Natural killer cell (primary cell): Measurements from ENCODE around the gene ALOXE3. TPM values are rescaled to one million over a fixed set of nuclear protein-coding genes. Genes with fewer than 3 reads are reported as not detected.

ENCODE experiments used
- ATAC-seq, 3 donors: fragments of 150-1000 bp in 2 of 3; fragments of 200-7000 bp in 1 of 3; cut with Tn5 transposase; 1 replicate in 1 of 3; 2 replicates in 2 of 3; pipeline ENCODE4 v1.10.0; 2021; ENCODE audit warnings: mild to moderate bottlenecking in 2 of 3, moderate library complexity in 2 of 3
- DNase-seq, 2 donors: peaks; one replicate each; pipeline versions ENCODE4 v3.0.0 to v3.0.0-alpha.2; 2013 to 2021; ENCODE audit warnings: mixed read lengths in 1 of 2
- H3K27ac ChIP-seq: one replicate; pipeline ENCODE4 v1.5.1; 2013; ENCODE audit warnings: mild to moderate bottlenecking, low read length
- H3K27me3 ChIP-seq: one replicate; pipeline ENCODE4 v1.6.1; 2013; ENCODE audit warnings: low read length; ENCODE audit not compliant: control insufficient read depth, insufficient read depth
- H3K36me3 ChIP-seq: one replicate; pipeline ENCODE4 v1.6.1; 2013; ENCODE audit warnings: low read length; ENCODE audit not compliant: control insufficient read depth, insufficient read depth
- H3K4me1 ChIP-seq: one replicate; pipeline ENCODE4 v1.6.1; 2013; ENCODE audit warnings: low read length; ENCODE audit not compliant: control insufficient read depth, insufficient read depth
- H3K4me3 ChIP-seq: one replicate; pipeline ENCODE4 v1.5.1; 2013; ENCODE audit warnings: low read length
- H3K9me3 ChIP-seq: one replicate; pipeline ENCODE4 v1.6.1; 2013; ENCODE audit warnings: low read length; ENCODE audit not compliant: control insufficient read depth, insufficient read depth
- H3K27ac Mint-ChIP-seq, 2 donors: one replicate each; pipeline ENCODE4 v1.8.0; 2022; ENCODE audit warnings: mild to moderate bottlenecking in 2 of 2, mixed read lengths in 2 of 2, moderate library complexity in 1 of 2
- H3K27me3 Mint-ChIP-seq, 2 donors: one replicate each; pipeline ENCODE4 v1.8.0; 2022; ENCODE audit warnings: low read depth in 2 of 2, mixed read lengths in 2 of 2
- H3K36me3 Mint-ChIP-seq: one replicate; pipeline ENCODE4 v1.8.0; 2022; ENCODE audit warnings: mixed read lengths
- H3K4me1 Mint-ChIP-seq, 2 donors: one replicate each; pipeline ENCODE4 v1.8.0; 2022; ENCODE audit warnings: mixed read lengths in 2 of 2
- H3K4me3 Mint-ChIP-seq: one replicate; pipeline ENCODE4 v1.8.0; 2022; ENCODE audit warnings: mild to moderate bottlenecking, moderate library complexity, mixed read lengths
- H3K9me3 Mint-ChIP-seq, 2 donors: one replicate each; pipeline ENCODE4 v1.8.0; 2022; ENCODE audit warnings: mixed read lengths in 2 of 2
- WGBS: methylation state at CpG from one replicate; pipeline ENCODE4 v1.1.7; 2013; ENCODE audit warnings: missing lambda C conversion rate; ENCODE audit not compliant: insufficient coverage; 5-methylcytosine and 5-hydroxymethylcytosine counted together
- intact Hi-C: fragments of 100-400 bp; cut with micrococcal nuclease; formaldehyde crosslinking; loops from one replicate; pipeline ENCODE4 v1.14.2; 2022
- total RNA-seq, 4 donors: library from RNA; stranded (reverse); fragments of 120-200 nt in 1 of 4; gene quantifications; one replicate each; pipeline versions ENCODE4 v1.2.3 to v1.2.4, GENCODE V29; 2013 to 2022
- TF ChIP-seq, protein P1 (sequence below): fragments of 200-600 bp; IDR thresholded peaks from one replicate; pipeline ENCODE4 v1.8.0; 2022; ENCODE audit warnings: antibody characterized with exemption

Gene ALOXE3
- total RNA-seq, 3 donors from 2014 or later (not counting 1 experiment from before 2014, with no cell fraction given): not detected

- peaks cover 11 to 26% of the 10 kb centered on the region in 2 donors for H3K4me1 Mint-ChIP-seq
- no peaks in the 10 kb centered on the region for H3K27me3 ChIP-seq
- H3K27me3 Mint-ChIP-seq: no peaks in the 10 kb centered on the region
- peak overlapping the region; percentile 37 for H3K4me3 Mint-ChIP-seq
- H3K4me3 ChIP-seq: no peak overlapping the region
- peaks cover 30% of the 10 kb centered on the region for H3K4me1 ChIP-seq
- intact Hi-C loops: no loop called here
- H3K27ac ChIP-seq: no peak overlapping the region
- H3K36me3 Mint-ChIP-seq: no peaks in the 10 kb centered on the region
- no peak for DNase-seq
- H3K36me3 ChIP-seq: peaks cover 64% of the 10 kb centered on the region
- WGBS: 96% methylated on average over 26 of the region's 26 CpGs
- H3K9me3 Mint-ChIP-seq: no peaks in the 10 kb centered on the region
- TF ChIP-seq, protein P1, sequence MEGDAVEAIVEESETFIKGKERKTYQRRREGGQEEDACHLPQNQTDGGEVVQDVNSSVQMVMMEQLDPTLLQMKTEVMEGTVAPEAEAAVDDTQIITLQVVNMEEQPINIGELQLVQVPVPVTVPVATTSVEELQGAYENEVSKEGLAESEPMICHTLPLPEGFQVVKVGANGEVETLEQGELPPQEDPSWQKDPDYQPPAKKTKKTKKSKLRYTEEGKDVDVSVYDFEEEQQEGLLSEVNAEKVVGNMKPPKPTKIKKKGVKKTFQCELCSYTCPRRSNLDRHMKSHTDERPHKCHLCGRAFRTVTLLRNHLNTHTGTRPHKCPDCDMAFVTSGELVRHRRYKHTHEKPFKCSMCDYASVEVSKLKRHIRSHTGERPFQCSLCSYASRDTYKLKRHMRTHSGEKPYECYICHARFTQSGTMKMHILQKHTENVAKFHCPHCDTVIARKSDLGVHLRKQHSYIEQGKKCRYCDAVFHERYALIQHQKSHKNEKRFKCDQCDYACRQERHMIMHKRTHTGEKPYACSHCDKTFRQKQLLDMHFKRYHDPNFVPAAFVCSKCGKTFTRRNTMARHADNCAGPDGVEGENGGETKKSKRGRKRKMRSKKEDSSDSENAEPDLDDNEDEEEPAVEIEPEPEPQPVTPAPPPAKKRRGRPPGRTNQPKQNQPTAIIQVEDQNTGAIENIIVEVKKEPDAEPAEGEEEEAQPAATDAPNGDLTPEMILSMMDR: no peak
- peak overlapping the region in 1 of 2 donors; percentile 77 for H3K27ac Mint-ChIP-seq
- no peak for ATAC-seq
- H3K9me3 ChIP-seq: no peaks in the 10 kb centered on the region
These were observed 29.0 kb upstream of the ALOXE3 start for GRCh38 chr17:8147141-8147804.

GRCh38 chr17:8146381-8147140 lies 28.2 kb upstream of the ALOXE3 start:
- no peak for ATAC-seq
- H3K27ac Mint-ChIP-seq: peak overlapping the region in 1 of 2 donors; percentile 77
- 94% methylated on average over 14 of the region's 14 CpGs for WGBS

GRCh38 chr17:8145811-8146210 lies 27.5 kb upstream of the ALOXE3 start:
- H3K27ac Mint-ChIP-seq: peak overlapping the region in 1 of 2 donors; percentile 36
- Histone ChIP-seq H3K9me3 (no peaks in the 10 kb centered on the region), H3K27me3 (no peaks in the 10 kb centered on the region), H3K4me3 (no peak overlapping the region), H3K4me1 (peaks cover 16% of the 10 kb centered on the region), H3K27ac (no peak overlapping the region), H3K36me3 (peaks cover 78% of the 10 kb centered on the region)
- H3K27me3 Mint-ChIP-seq: no peaks in the 10 kb centered on the region
- no peaks in the 10 kb centered on the region for H3K36me3 Mint-ChIP-seq
- 96% methylated on average over 10 of the region's 12 CpGs for WGBS
- TF ChIP-seq, protein P1: no peak
- H3K9me3 Mint-ChIP-seq: no peaks in the 10 kb centered on the region
- H3K4me3 Mint-ChIP-seq: peak overlapping the region; percentile 59
- ATAC-seq (no peak), DNase-seq (no peak)
- peaks cover 0 to 26% of the 10 kb centered on the region in 2 donors for H3K4me1 Mint-ChIP-seq
- intact Hi-C loops: no loop called here

More at GRCh38 chr17:8146381-8147140, 28.2 kb upstream of the ALOXE3 start:
- H3K4me1 Mint-ChIP-seq: peaks cover 4 to 26% of the 10 kb centered on the region in 2 donors
- no peaks in the 10 kb centered on the region for H3K27me3 Mint-ChIP-seq
- Histone ChIP-seq H3K4me3 (no peak overlapping the region), H3K9me3 (no peaks in the 10 kb centered on the region), H3K4me1 (peaks cover 23% of the 10 kb centered on the region), H3K36me3 (peaks cover 71% of the 10 kb centered on the region), H3K27me3 (no peaks in the 10 kb centered on the region), H3K27ac (no peak overlapping the region)
- TF ChIP-seq, protein P1: no peak
- H3K9me3 Mint-ChIP-seq: no peaks in the 10 kb centered on the region
- H3K36me3 Mint-ChIP-seq: no peaks in the 10 kb centered on the region
- peak in 1 of 2 donors; percentile 13 for DNase-seq
- peak overlapping the region; percentile 59 for H3K4me3 Mint-ChIP-seq
- intact Hi-C loops: no loop called here
